Body of pancreas (tissue), 4 donors: ENCODE results near the gene SLC4A4. TPM values are rescaled to one million over a fixed set of nuclear protein-coding genes. Genes with fewer than 3 reads are reported as not detected.

ENCODE experiments used
- ATAC-seq: fragments of 150-250 bp; one replicate; pipeline ENCODE4 v1.9.1; 2016
- DNase-seq, 4 donors: peaks; one replicate each; pipeline ENCODE4 v3.0.0-alpha.2; 2019
- H3K27ac ChIP-seq, 4 donors: fragments of 200-600 bp; sonication (generic); 1 replicate in 3 of 4; 2 replicates in 1 of 4; pipeline versions ENCODE4 v1.5.1 to v1.6.1; 2016 to 2019; ENCODE audit warnings: mild to moderate bottlenecking in 1 of 4, mixed read lengths in 1 of 4, moderate library complexity in 1 of 4
- H3K27me3 ChIP-seq, 2 donors: fragments of 200-600 bp; sonication (generic); one replicate each; pipeline ENCODE4 v1.6.0; 2016; ENCODE audit warnings: mild to moderate bottlenecking in 1 of 2
- H3K36me3 ChIP-seq, 2 donors: fragments of 200-600 bp; sonication (generic); replicated peaks in 1 of 2; 2 replicates each; pipeline ENCODE4 v1.5.1; 2016; ENCODE audit warnings: low read depth in 2 of 2; ENCODE audit not compliant: insufficient read depth in 1 of 2
- H3K4me1 ChIP-seq: fragments of 200-600 bp; sonication (generic); one replicate; pipeline ENCODE4 v1.6.0; 2016
- H3K4me3 ChIP-seq, 2 donors: fragments of 200-600 bp; sonication (generic); 1 replicate in 1 of 2; 2 replicates in 1 of 2; pipeline ENCODE4 v1.5.1; 2016 to 2019
- H3K9me3 ChIP-seq, 3 donors: fragments of 200-600 bp; sonication (generic); 1 replicate in 2 of 3; 2 replicates in 1 of 3; pipeline ENCODE4 v1.5.1; 2016
- POLR2A ChIP-seq, 3 donors: fragments of 450-650 bp; IDR thresholded peaks; one replicate each; pipeline ENCODE4 v1.6.1; 2016; ENCODE audit warnings: antibody characterized with exemption in 3 of 3, mild to moderate bottlenecking in 2 of 3
- WGBS, 2 donors: methylation state at CpG; one replicate each; pipeline ENCODE4 v1.1.5; 2017; 5-methylcytosine and 5-hydroxymethylcytosine counted together
- intact Hi-C: fragments of 100-400 bp; cut with DNase I; formaldehyde crosslinking; loops from one replicate; pipeline ENCODE4 v1.15.1; 2023
- total RNA-seq, 2 donors: library from RNA; depleted of rRNA; stranded (reverse); fragments of >200 nt; gene quantifications; one replicate each; pipeline ENCODE4 v1.1.0, GENCODE V29; 2016
- TF ChIP-seq, protein P1 (sequence below), 7 experiments: fragments of 450-650 bp in 4 of 7; fragments of 200-600 bp in 3 of 7; sonication (generic) in 3 of 7; IDR thresholded peaks; one replicate each; pipeline ENCODE4 v1.5.1; 2016 to 2019; ENCODE audit warnings: antibody characterized with exemption in 7 of 7

Gene SLC4A4
- total RNA-seq, 2 donors from 2014 or later = 334 to 402 TPM

DNA sequence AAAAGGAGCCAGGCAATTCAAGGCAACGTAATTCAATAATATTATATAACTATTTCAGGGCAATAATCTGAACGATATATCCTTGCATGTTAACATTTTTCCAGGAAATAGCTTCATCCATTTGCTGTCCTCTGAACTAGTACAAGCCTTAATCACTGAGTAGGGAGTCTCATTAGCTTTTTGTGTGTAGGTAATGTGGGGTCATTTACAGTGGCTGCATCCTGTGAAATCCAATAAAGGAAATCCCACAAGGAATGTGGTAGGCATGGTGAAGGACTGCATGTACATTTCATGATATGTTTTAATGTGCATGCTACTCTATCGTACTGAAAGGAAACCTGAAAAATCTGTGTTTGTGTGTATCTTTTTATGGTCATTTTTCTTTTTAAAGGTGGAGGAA lies 103.5 kb downstream of the SLC4A4 start:
- Histone ChIP-seq H3K27ac (no peak overlapping the region), H3K4me1 (peaks cover 13% of the 10 kb centered on the region), H3K36me3 (peaks cover 0 to 2% of the 10 kb centered on the region in 2 donors), H3K4me3 (no peak overlapping the region), H3K27me3 (no peaks in the 10 kb centered on the region), H3K9me3 (no peaks in the 10 kb centered on the region)
- 66 to 72% methylated on average over 3 of the region's 3 CpGs for WGBS, 2 donors
- DNase-seq (no peak), ATAC-seq (no peak)
- no peak for TF ChIP-seq POLR2A (IDR thresholded peaks at IDR 0.05)
- TF ChIP-seq, protein P1, sequence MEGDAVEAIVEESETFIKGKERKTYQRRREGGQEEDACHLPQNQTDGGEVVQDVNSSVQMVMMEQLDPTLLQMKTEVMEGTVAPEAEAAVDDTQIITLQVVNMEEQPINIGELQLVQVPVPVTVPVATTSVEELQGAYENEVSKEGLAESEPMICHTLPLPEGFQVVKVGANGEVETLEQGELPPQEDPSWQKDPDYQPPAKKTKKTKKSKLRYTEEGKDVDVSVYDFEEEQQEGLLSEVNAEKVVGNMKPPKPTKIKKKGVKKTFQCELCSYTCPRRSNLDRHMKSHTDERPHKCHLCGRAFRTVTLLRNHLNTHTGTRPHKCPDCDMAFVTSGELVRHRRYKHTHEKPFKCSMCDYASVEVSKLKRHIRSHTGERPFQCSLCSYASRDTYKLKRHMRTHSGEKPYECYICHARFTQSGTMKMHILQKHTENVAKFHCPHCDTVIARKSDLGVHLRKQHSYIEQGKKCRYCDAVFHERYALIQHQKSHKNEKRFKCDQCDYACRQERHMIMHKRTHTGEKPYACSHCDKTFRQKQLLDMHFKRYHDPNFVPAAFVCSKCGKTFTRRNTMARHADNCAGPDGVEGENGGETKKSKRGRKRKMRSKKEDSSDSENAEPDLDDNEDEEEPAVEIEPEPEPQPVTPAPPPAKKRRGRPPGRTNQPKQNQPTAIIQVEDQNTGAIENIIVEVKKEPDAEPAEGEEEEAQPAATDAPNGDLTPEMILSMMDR (IDR thresholded peaks at IDR 0.05) = no peak
- intact Hi-C loops = no loop called here

DNA sequence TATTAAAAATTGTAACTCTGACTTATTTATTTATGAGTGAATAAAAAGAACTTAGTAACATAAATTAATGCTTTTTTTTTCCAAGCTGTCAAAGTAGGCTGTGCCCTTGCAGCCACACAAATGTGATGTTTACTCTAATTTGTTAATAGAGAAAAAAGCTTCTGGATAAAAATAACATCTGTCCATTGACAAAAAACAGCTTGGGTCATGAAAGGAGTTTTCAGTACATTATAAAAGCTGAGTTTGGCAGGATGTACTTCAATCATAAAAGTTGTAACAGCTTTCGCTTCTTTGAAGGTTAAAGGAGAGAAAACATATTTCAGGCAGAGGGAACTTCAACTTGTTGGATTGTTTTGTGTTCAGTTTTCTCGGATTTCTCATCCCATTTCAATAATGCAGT lies 105.6 kb downstream of the SLC4A4 start:
- Histone ChIP-seq H3K4me3 (no peak overlapping the region), H3K36me3 (peaks cover 0 to 2% of the 10 kb centered on the region in 2 donors), H3K27ac (no peak overlapping the region), H3K27me3 (no peaks in the 10 kb centered on the region), H3K4me1 (peaks cover 5% of the 10 kb centered on the region), H3K9me3 (no peaks in the 10 kb centered on the region)
- intact Hi-C loops = no loop called here
- DNase-seq (no peak), ATAC-seq (no peak)
- TF ChIP-seq, protein P1 (IDR thresholded peaks at IDR 0.05) = no peak
- TF ChIP-seq POLR2A (IDR thresholded peaks at IDR 0.05) = no peak
- 50 to 68% methylated on average over 2 of the region's 2 CpGs for WGBS, 2 donors

DNA sequence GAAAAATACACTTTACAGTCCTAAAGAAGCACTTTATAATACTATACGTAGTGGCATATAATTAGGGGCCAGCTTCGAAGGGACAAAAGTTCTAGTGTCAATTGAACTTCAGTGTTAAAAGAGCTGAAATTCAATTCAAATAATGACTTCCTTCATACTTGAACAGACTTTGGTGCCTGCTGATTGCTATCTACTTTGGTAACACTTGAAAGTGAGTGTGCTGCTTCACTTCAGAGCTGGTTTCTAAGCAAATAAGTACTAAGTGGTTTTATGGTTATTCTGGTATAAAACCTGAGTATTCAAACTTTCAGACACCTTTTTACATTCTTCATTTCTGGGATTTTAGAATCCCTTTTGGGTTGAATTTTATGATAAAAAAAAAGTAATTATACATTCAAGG lies 107.0 kb downstream of the SLC4A4 start:
- peaks cover 0 to 2% of the 10 kb centered on the region in 2 donors for H3K36me3 ChIP-seq
- TF ChIP-seq, protein P1 (IDR thresholded peaks at IDR 0.05) = no peak
- H3K9me3 ChIP-seq = no peaks in the 10 kb centered on the region
- no peak for DNase-seq
- WGBS, 2 donors = 54 to 61% methylated on average over 2 of the region's 2 CpGs
- no peak for ATAC-seq
- H3K4me1 ChIP-seq = no peaks in the 10 kb centered on the region
- H3K27me3 ChIP-seq = no peaks in the 10 kb centered on the region
- intact Hi-C loops = no loop called here
- H3K4me3 ChIP-seq = no peak overlapping the region
- H3K27ac ChIP-seq = peak overlapping the region in 1 of 4 donors; percentile 3

DNA sequence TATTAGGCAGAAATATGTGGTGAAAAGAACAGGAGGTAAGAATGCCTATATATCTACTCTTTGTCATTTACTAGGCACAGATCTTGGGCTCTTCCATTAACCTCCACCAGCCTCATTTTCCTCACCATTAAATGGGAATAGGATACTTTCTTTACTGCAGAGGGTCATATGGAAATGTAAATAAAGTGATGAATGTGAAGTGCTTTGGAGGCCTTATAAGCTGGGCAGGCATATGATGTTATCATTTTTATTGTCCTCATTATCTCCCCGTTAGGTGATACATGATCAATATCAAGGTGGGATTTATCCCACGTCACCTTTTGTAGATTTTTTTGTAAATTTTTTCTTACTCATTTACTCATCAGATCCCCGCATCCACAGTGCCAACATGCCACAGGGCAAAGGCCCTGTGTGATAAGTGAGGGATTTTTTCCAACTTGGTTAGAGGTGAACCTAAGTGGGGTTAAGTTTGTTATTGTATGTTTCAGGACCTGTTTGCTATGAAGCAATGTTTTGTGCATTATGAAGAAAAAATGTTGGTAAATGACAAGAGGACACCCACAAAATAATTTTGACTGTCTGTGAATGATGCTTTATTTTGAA lies 107.8 kb downstream of the SLC4A4 start:
- Histone ChIP-seq H3K4me3 (no peak overlapping the region), H3K27ac (no peak overlapping the region), H3K36me3 (peaks cover 0 to 6% of the 10 kb centered on the region in 2 donors), H3K9me3 (no peaks in the 10 kb centered on the region), H3K27me3 (no peaks in the 10 kb centered on the region), H3K4me1 (no peaks in the 10 kb centered on the region)
- intact Hi-C loops = no loop called here
- TF ChIP-seq, protein P1 (IDR thresholded peaks at IDR 0.05) = no peak
- TF ChIP-seq POLR2A (IDR thresholded peaks at IDR 0.05) = no peak
- ATAC-seq (no peak), DNase-seq (no peak)
- WGBS, 2 donors = 54 to 65% methylated on average over 3 of the region's 3 CpGs

DNA sequence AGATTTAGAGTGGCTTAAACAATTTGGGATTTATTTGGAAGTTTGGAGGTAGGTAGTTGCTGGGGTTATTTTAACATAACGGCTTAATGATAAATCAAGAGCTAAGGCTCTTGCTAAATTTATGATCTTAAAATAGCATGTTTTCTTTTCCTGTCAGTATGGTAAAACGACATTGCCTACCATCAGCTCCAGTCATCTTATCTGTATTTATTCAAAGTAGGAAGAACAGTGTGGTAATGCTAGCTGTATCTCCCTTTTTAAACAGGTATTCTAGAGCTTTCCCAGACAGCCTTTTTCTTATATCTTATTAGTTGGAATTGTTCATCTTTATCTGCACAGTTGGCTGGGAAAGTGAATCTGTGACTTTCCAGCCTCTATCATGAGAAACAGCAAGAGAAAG lies 110.2 kb downstream of the SLC4A4 start:
- Histone ChIP-seq H3K27ac (no peak overlapping the region), H3K4me3 (no peak overlapping the region)

More for the DNA sequence above, 110.2 kb downstream of the SLC4A4 start:
- DNase-seq (no peak), ATAC-seq (no peak)
- no peaks in the 10 kb centered on the region for H3K9me3 ChIP-seq
- TF ChIP-seq POLR2A (IDR thresholded peaks at IDR 0.05) = no peak
- TF ChIP-seq, protein P1 (IDR thresholded peaks at IDR 0.05) = no peak
- intact Hi-C loops = no loop called here
- H3K27me3 ChIP-seq = no peaks in the 10 kb centered on the region
- 14 to 19% methylated on average over 2 of the region's 2 CpGs for whole genome bisulfite sequencing, 2 donors
- H3K4me1 ChIP-seq = no peaks in the 10 kb centered on the region
- peaks cover 0 to 4% of the 10 kb centered on the region in 2 donors for H3K36me3 ChIP-seq
